Measurements from ENCODE around the gene DPYSL4.

Gene DPYSL4

DNA sequence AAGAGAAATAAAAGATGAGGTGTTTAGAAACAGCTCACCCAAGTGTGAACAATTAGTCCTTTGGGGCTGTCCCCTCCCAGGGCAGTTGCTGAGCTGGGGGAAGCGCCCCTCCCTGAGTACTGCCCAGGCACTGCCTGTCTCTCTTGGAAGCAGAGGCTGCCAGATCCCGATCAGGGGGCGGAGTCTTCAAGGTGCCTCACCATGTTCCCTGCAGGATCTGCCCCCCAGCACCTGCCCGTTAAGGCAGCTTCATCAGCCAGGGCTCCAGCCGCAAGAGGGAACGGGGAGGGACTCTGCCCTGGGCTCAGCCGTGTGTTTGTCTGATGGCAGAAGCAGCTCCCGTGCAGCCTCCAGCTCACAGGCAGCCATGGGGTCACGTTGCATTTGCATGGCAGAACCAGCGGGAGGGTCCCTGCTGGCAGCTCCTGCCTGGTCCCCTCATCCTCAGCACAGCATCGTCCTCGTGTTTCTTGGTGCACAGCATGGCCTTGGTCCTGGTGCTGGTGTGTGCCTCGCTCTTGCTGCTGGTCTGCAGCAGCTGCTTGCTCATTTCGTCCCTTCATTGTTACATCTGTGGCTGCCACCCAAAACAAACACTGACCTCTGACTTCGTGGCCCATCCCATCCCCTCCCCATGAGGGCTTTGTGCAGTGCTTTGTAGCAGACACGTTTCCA lies 10.7 kb upstream of the DPYSL4 start:
- no peak overlapping the region for H3K9ac ChIP-seq (ENCODE audit: low read length)

DNA sequence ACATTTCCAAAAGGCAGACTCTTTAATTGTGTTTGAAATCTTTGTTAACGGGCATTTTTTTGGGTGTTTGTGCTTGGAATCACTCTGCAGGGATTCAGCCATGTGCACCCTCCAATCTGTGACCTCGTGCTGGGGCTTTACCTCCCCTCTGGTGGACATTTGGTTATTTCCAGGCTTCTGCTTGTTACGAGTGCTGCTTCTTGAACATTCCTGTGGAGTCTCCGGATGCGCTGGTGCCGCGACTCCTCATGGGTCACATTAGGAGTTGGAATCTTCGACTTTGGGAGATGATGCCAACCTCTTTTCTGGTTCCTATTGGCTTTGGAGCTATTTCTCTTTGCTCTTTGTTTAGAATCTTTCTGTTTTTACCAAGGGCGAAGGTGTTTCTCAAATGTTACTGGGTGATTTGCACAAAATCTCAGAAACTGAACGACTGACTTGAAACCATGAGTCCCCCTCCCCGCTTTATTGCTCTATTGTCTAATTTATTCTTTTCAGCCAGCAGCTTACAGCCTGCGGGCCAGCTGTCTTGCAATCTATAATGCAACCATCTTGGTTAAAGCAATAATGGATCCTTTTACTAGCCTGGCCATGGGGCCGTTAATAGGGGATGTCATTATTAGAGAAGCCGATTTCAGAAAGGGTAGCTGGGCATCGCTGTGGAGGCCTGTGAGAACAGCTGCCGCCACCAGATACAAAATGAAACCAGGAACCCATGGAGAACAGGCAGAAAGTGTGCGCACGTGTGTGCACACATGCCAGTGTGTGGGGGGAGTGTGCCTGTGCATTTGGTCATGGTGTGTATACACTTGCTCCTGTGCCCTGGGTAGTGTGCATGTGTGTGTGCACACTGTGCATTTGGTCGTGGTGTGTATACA lies 9.9 kb upstream of the DPYSL4 start:
- peaks cover 6% of the 10 kb centered on the region for H3K4me1 ChIP-seq (ENCODE audit: insufficient read depth, low read length)
- H3K36me3 ChIP-seq (ENCODE audit: insufficient read depth, low read length), result no peaks in the 10 kb centered on the region
- no peaks in the 10 kb centered on the region for H3K9me3 ChIP-seq (ENCODE audit: low read length)
- no peak overlapping the region for H3K9ac ChIP-seq (ENCODE audit: low read length)
- H3K27me3 ChIP-seq (ENCODE audit: control insufficient read depth in 1 of 2, insufficient read depth in 2 of 2, low read length in 2 of 2), result peaks cover 4 to 25% of the 10 kb centered on the region in 2 donors
- no peak overlapping the region for H3K27ac ChIP-seq (ENCODE audit: low read depth, low read length)
- no peak overlapping the region for H3K4me3 ChIP-seq (ENCODE audit: low read depth in 1 of 2, low read length in 2 of 2)

More for the DNA sequence above, 10.7 kb upstream of the DPYSL4 start:
- H3K36me3 ChIP-seq (ENCODE audit: insufficient read depth, low read length), result no peaks in the 10 kb centered on the region
- H3K9me3 ChIP-seq (ENCODE audit: low read length), result no peaks in the 10 kb centered on the region
- peaks cover 6% of the 10 kb centered on the region for H3K4me1 ChIP-seq (ENCODE audit: insufficient read depth, low read length)
- no peak overlapping the region for H3K27ac ChIP-seq (ENCODE audit: low read depth, low read length)
- H3K4me3 ChIP-seq (ENCODE audit: low read depth in 1 of 2, low read length in 2 of 2), result no peak overlapping the region
- H3K27me3 ChIP-seq (ENCODE audit: control insufficient read depth in 1 of 2, insufficient read depth in 2 of 2, low read length in 2 of 2), result peaks cover 4 to 25% of the 10 kb centered on the region in 2 donors

DNA sequence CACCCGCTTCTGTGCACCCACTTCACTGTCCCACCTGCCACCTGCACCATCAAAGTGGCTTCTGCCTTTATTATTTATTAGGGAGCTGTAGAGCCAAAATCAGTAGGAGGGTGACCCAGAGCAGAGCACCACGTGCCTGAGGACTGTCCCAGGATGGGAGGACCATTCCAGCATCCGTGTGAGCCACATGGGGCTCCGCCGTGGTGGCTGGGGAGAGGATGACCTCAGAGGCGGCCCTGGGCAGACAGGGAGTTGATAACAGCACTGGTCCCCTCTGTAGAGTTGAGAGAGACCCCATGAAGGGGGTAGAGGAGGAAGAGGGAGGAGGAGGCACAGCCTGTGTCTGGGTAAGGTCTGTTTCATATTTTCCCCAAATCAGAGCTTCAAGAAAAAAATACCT lies 8.7 kb upstream of the DPYSL4 start:
- Histone ChIP-seq H3K4me1 (ENCODE audit: insufficient read depth, low read length) (peaks cover 6% of the 10 kb centered on the region), H3K36me3 (ENCODE audit: insufficient read depth, low read length) (no peaks in the 10 kb centered on the region), H3K9me3 (ENCODE audit: low read length) (no peaks in the 10 kb centered on the region), H3K27me3 (ENCODE audit: control insufficient read depth in 1 of 2, insufficient read depth in 2 of 2, low read length in 2 of 2) (peaks cover 4 to 25% of the 10 kb centered on the region in 2 donors), H3K27ac (ENCODE audit: low read depth, low read length) (no peak overlapping the region), H3K4me3 (ENCODE audit: low read depth in 1 of 2, low read length in 2 of 2) (no peak overlapping the region), H3K9ac (ENCODE audit: low read length) (no peak overlapping the region)

DNA sequence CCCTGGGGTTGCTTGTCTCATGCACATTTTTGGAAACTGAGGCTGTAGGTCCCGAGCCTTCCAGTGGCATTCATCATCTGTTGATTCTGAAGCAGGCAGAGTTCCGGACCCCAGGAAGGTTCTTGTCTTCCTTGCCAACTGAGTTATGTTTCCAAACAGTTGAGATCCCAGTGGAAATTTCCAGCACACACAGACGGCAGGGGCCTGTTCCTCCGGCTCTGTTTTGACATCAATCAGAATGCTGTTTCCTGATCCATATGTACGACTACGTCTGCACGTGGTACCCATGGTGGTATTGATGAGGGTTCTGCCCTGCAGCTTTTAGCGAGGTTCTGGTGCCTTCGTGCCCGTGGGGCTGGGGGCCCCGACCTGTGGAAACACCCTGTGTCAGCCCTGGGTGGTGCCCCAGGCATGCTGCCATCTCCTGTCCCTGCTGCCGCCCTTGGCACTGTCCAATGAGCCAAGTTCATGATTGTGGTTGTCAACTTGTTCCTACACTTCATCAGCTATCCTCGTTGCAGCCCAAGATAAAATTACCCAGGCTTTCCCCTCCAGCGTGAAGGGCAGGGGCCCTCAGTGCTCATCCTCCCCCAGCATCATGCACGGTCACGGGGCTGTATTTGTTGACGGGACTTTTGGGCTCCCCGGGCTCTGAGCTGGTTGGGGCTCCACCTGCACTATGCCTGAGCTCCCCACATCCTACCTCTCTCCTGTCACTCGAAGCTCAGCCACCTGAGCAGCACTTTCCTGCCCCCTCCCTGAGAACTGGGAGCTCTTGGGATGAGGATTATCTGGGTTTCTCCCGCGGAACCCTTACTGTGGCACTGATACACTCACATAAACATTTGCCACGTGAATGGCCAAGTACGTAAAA lies 7.8 kb upstream of the DPYSL4 start:
- Histone ChIP-seq H3K4me3 (ENCODE audit: low read depth in 1 of 2, low read length in 2 of 2) (no peak overlapping the region), H3K4me1 (ENCODE audit: insufficient read depth, low read length) (peaks cover 6% of the 10 kb centered on the region), H3K9ac (ENCODE audit: low read length) (no peak overlapping the region), H3K27me3 (ENCODE audit: control insufficient read depth in 1 of 2, insufficient read depth in 2 of 2, low read length in 2 of 2) (peaks cover 8 to 25% of the 10 kb centered on the region in 2 donors), H3K36me3 (ENCODE audit: insufficient read depth, low read length) (no peaks in the 10 kb centered on the region), H3K9me3 (ENCODE audit: low read length) (no peaks in the 10 kb centered on the region), H3K27ac (ENCODE audit: low read depth, low read length) (no peak overlapping the region)

- Histone ChIP-seq H3K4me3 (ENCODE audit: low read depth in 1 of 2, low read length in 2 of 2) (no peak overlapping the region), H3K27me3 (ENCODE audit: control insufficient read depth in 1 of 2, insufficient read depth in 2 of 2, low read length in 2 of 2) (peaks cover 10 to 26% of the 10 kb centered on the region in 2 donors), H3K4me1 (ENCODE audit: insufficient read depth, low read length) (peaks cover 6% of the 10 kb centered on the region)
Observed at GRCh38 chr10:132179551-132180392, 7.0 kb upstream of the DPYSL4 start.

DNA sequence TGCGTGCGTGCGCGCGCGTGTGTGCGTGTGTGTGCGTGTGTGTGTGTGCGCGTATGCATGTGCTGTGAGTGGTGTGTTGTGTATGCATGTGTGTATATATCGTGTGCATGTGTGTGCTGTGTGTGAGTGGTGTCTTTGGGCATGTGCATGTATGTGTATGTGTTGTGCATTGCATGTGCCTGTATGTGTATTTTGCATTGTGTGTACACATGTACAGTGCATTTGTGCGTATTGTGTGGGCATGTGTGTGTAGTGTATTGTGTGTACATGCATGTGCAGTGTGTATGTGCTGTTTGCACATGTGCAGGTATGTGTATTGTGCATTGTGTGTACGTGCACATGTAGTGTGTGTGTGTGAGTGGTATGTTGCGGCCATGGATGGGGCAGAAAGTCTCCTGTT lies 6.0 kb upstream of the DPYSL4 start:
- no peaks in the 10 kb centered on the region for H3K9me3 ChIP-seq (ENCODE audit: low read length)
- no peak overlapping the region for H3K4me3 ChIP-seq (ENCODE audit: low read depth in 1 of 2, low read length in 2 of 2)
- no peak overlapping the region for H3K9ac ChIP-seq (ENCODE audit: low read length)
- peaks cover 6% of the 10 kb centered on the region for H3K4me1 ChIP-seq (ENCODE audit: insufficient read depth, low read length)
- H3K36me3 ChIP-seq (ENCODE audit: insufficient read depth, low read length), result no peaks in the 10 kb centered on the region
- H3K27me3 ChIP-seq (ENCODE audit: control insufficient read depth in 1 of 2, insufficient read depth in 2 of 2, low read length in 2 of 2), result peaks cover 16 to 31% of the 10 kb centered on the region in 2 donors
- no peak overlapping the region for H3K27ac ChIP-seq (ENCODE audit: low read depth, low read length)

More at GRCh38 chr10:132179551-132180392, 7.0 kb upstream of the DPYSL4 start:
- H3K27ac ChIP-seq (ENCODE audit: low read depth, low read length), result no peak overlapping the region
- no peaks in the 10 kb centered on the region for H3K9me3 ChIP-seq (ENCODE audit: low read length)
- H3K9ac ChIP-seq (ENCODE audit: low read length), result no peak overlapping the region
- no peaks in the 10 kb centered on the region for H3K36me3 ChIP-seq (ENCODE audit: insufficient read depth, low read length)

- no peaks in the 10 kb centered on the region for H3K9me3 ChIP-seq (ENCODE audit: low read length)
- H3K36me3 ChIP-seq (ENCODE audit: insufficient read depth, low read length), result no peaks in the 10 kb centered on the region
- peaks cover 16 to 35% of the 10 kb centered on the region in 2 donors for H3K27me3 ChIP-seq (ENCODE audit: control insufficient read depth in 1 of 2, insufficient read depth in 2 of 2, low read length in 2 of 2)
- no peaks in the 10 kb centered on the region for H3K4me1 ChIP-seq (ENCODE audit: insufficient read depth, low read length)
- no peak overlapping the region for H3K4me3 ChIP-seq (ENCODE audit: low read depth in 1 of 2, low read length in 2 of 2)
- H3K27ac ChIP-seq (ENCODE audit: low read depth, low read length), result no peak overlapping the region
- no peak overlapping the region for H3K9ac ChIP-seq (ENCODE audit: low read length)
Observed at GRCh38 chr10:132181691-132182425, 4.9 kb upstream of the DPYSL4 start.

GRCh38 chr10:132182591-132182990 lies 4.2 kb upstream of the DPYSL4 start:
- H3K4me3 ChIP-seq (ENCODE audit: low read depth in 1 of 2, low read length in 2 of 2), result no peak overlapping the region

GRCh38 chr10:132183046-132183445 lies 3.7 kb upstream of the DPYSL4 start:
- H3K4me3 ChIP-seq (ENCODE audit: low read depth in 1 of 2, low read length in 2 of 2), result no peak overlapping the region
- no peak overlapping the region for H3K9ac ChIP-seq (ENCODE audit: low read length)
- H3K4me1 ChIP-seq (ENCODE audit: insufficient read depth, low read length), result no peaks in the 10 kb centered on the region
- no peak overlapping the region for H3K27ac ChIP-seq (ENCODE audit: low read depth, low read length)
- peaks cover 21 to 42% of the 10 kb centered on the region in 2 donors for H3K27me3 ChIP-seq (ENCODE audit: control insufficient read depth in 1 of 2, insufficient read depth in 2 of 2, low read length in 2 of 2)
- H3K36me3 ChIP-seq (ENCODE audit: insufficient read depth, low read length), result no peaks in the 10 kb centered on the region
- no peaks in the 10 kb centered on the region for H3K9me3 ChIP-seq (ENCODE audit: low read length)

More at GRCh38 chr10:132182591-132182990, 4.2 kb upstream of the DPYSL4 start:
- H3K27ac ChIP-seq (ENCODE audit: low read depth, low read length), result no peak overlapping the region
- H3K4me1 ChIP-seq (ENCODE audit: insufficient read depth, low read length), result no peaks in the 10 kb centered on the region
- no peaks in the 10 kb centered on the region for H3K9me3 ChIP-seq (ENCODE audit: low read length)
- H3K27me3 ChIP-seq (ENCODE audit: control insufficient read depth in 1 of 2, insufficient read depth in 2 of 2, low read length in 2 of 2), result peaks cover 17 to 42% of the 10 kb centered on the region in 2 donors
- no peak overlapping the region for H3K9ac ChIP-seq (ENCODE audit: low read length)
- H3K36me3 ChIP-seq (ENCODE audit: insufficient read depth, low read length), result no peaks in the 10 kb centered on the region

All from muscle layer of colon (tissue), 2 donors.